Measurements from ENCODE around the gene OR51E1. TPM values are rescaled to one million over a fixed set of nuclear protein-coding genes. Genes with fewer than 3 reads are reported as not detected.

The OR51E1 gene
- total RNA-seq, 1 experiment from 2014 or later: not detected

DNA sequence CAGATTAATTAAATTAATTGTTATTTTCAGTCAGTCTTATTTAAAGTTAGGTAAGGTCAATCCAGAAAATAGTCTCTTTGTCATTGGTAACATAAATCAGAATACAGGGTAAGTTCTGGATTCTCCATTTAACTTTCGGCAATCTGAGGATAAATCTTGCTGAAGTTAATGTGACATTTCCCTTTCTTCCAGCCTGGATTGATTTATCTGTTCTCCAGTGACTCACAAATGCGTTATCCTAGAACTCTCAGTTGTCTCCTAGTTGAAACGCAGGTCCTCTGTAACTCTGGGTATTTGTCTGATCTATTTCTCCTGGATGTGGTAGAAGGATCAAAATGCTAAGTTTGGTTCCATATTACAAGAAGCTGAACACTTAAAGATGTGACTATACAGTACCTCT, 21.0 kb downstream of the OR51E1 start:
- H3K9me3 ChIP-seq (ENCODE audit: insufficient read depth, low read depth): no peaks in the 10 kb centered on the region
- no peaks in the 10 kb centered on the region for H4K20me1 ChIP-seq (ENCODE audit: insufficient read depth)
- BruUV-seq (replicated peaks): no TSS peak
- H3K27ac ChIP-seq: no peak overlapping the region
- no peak overlapping the region for H3K4me3 ChIP-seq
- DNase-seq: no peak
- no peaks in the 10 kb centered on the region for H3K9me2 ChIP-seq (ENCODE audit: insufficient read depth)
- no peak overlapping the region for H2AFZ ChIP-seq
- TF ChIP-seq, protein P1, sequence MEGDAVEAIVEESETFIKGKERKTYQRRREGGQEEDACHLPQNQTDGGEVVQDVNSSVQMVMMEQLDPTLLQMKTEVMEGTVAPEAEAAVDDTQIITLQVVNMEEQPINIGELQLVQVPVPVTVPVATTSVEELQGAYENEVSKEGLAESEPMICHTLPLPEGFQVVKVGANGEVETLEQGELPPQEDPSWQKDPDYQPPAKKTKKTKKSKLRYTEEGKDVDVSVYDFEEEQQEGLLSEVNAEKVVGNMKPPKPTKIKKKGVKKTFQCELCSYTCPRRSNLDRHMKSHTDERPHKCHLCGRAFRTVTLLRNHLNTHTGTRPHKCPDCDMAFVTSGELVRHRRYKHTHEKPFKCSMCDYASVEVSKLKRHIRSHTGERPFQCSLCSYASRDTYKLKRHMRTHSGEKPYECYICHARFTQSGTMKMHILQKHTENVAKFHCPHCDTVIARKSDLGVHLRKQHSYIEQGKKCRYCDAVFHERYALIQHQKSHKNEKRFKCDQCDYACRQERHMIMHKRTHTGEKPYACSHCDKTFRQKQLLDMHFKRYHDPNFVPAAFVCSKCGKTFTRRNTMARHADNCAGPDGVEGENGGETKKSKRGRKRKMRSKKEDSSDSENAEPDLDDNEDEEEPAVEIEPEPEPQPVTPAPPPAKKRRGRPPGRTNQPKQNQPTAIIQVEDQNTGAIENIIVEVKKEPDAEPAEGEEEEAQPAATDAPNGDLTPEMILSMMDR (conservative IDR thresholded peaks at IDR 0.05): no peak
- no peak for TF ChIP-seq EZH2 (IDR thresholded peaks at IDR 0.05; ENCODE audit: low read depth)
- no peaks in the 10 kb centered on the region for H3F3A ChIP-seq (ENCODE audit: insufficient read depth, low read depth)
- ChIA-PET POLR2A (ENCODE audit: unreplicated experiment) (no interaction called here), CTCF (no interaction called here)
- H3K4me2 ChIP-seq: no peak overlapping the region
- intact Hi-C loops (cut with micrococcal nuclease; ENCODE audit: unreplicated experiment): no loop called here
- peaks cover 5% of the 10 kb centered on the region; the same call in 1 of the 2 replicates for H3K27me3 ChIP-seq (ENCODE audit: insufficient read depth, low read depth)
- H3K79me2 ChIP-seq (ENCODE audit: low read depth): no peaks in the 10 kb centered on the region
- H3K36me3 ChIP-seq (ENCODE audit: low read depth): no peaks in the 10 kb centered on the region
- H3K4me1 ChIP-seq (replicated peaks; ENCODE audit: insufficient read depth): no peaks in the 10 kb centered on the region

DNA sequence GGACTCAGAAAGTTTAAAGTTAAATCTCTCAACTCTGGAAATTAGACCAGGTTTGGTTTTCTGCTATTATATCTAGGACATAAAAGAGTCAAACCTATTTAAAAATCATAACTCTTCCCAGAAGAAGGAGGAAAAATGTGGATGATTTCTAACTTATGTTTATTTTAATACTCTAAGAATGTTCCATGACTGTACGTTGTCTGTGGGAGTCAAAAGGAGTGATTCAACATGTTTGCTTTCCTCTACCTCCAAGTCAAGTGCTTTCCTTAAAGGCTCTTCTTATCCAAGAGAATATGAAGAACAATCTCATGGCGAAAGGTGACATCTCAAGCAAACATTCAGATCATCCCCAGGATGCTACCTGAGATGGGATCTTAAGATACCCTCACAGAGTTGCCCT, 21.6 kb downstream of the OR51E1 start:
- Histone ChIP-seq H3K4me2 (no peak overlapping the region), H3K27ac (no peak overlapping the region), H4K20me1 (ENCODE audit: insufficient read depth) (no peaks in the 10 kb centered on the region), H3K27me3 (ENCODE audit: insufficient read depth, low read depth) (peaks cover 5% of the 10 kb centered on the region; the same call in 1 of the 2 replicates), H3K79me2 (ENCODE audit: low read depth) (no peaks in the 10 kb centered on the region), H3K4me1 (replicated peaks; ENCODE audit: insufficient read depth) (no peaks in the 10 kb centered on the region), H3K9me3 (ENCODE audit: insufficient read depth, low read depth) (no peaks in the 10 kb centered on the region), H3K36me3 (ENCODE audit: low read depth) (no peaks in the 10 kb centered on the region), H3F3A (ENCODE audit: insufficient read depth, low read depth) (no peaks in the 10 kb centered on the region), H3K4me3 (no peak overlapping the region), H2AFZ (no peak overlapping the region), H3K9me2 (ENCODE audit: insufficient read depth) (no peaks in the 10 kb centered on the region)
- POLR2A ChIA-PET (ENCODE audit: unreplicated experiment): no interaction called here
- CTCF ChIA-PET: no interaction called here
- intact Hi-C loops (cut with micrococcal nuclease; ENCODE audit: unreplicated experiment): no loop called here
- no TSS peak for BruUV-seq (replicated peaks)
- no peak for DNase-seq
- TF ChIP-seq EZH2 (IDR thresholded peaks at IDR 0.05; ENCODE audit: low read depth): no peak
- TF ChIP-seq, protein P1 (conservative IDR thresholded peaks at IDR 0.05): no peak

DNA sequence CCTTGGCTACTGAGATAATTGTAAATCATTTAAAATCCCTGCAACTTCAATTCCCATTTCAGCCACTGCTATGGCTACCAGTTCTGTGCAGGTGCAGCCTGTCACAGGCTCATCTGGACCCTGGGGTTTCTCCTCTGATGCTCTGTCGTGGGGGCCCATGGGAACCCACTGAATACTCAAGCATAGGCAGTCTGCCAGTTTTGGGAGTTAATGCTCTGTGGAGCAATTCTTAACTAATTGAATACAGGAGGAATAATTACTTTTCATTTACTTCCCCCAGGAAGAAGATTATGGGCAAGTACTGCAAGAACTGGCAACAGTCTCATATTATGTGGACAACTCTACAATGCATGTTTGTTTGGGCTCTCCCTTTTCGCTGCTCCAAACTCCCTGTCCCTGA, 28.0 kb downstream of the OR51E1 start:
- H3K36me3 ChIP-seq (ENCODE audit: low read depth): no peaks in the 10 kb centered on the region
- H3K4me2 ChIP-seq: no peak overlapping the region
- DNase-seq: no peak
- no peak overlapping the region for H2AFZ ChIP-seq
- no peak overlapping the region for H3K27ac ChIP-seq
- intact Hi-C loops (cut with micrococcal nuclease; ENCODE audit: unreplicated experiment): no loop called here
- no peaks in the 10 kb centered on the region for H3K9me2 ChIP-seq (ENCODE audit: insufficient read depth)
- no peaks in the 10 kb centered on the region for H3K9me3 ChIP-seq (ENCODE audit: insufficient read depth, low read depth)
- H3K4me3 ChIP-seq: no peak overlapping the region
- no peaks in the 10 kb centered on the region for H3F3A ChIP-seq (ENCODE audit: insufficient read depth, low read depth)
- POLR2A ChIA-PET (ENCODE audit: unreplicated experiment): no interaction called here
- peaks cover 8% of the 10 kb centered on the region; the same call in 1 of the 2 replicates for H3K27me3 ChIP-seq (ENCODE audit: insufficient read depth, low read depth)
- BruUV-seq (replicated peaks): no TSS peak
- CTCF ChIA-PET: no interaction called here
- no peaks in the 10 kb centered on the region for H3K4me1 ChIP-seq (replicated peaks; ENCODE audit: insufficient read depth)
- H4K20me1 ChIP-seq (ENCODE audit: insufficient read depth): no peaks in the 10 kb centered on the region
- TF ChIP-seq, protein P1 (conservative IDR thresholded peaks at IDR 0.05): no peak
- no peak for TF ChIP-seq EZH2 (IDR thresholded peaks at IDR 0.05; ENCODE audit: low read depth)
- H3K79me2 ChIP-seq (ENCODE audit: low read depth): no peaks in the 10 kb centered on the region
